HepG2 (cell line): Measurements from ENCODE around the gene NSF. TPM values are rescaled to one million over a fixed set of nuclear protein-coding genes. Genes with fewer than 3 reads are reported as not detected.

Experiments used
- ATAC-seq: fragments of 200-7000 bp; cut with Tn5 transposase; 3 replicates; pipeline ENCODE4 v1.9.1; 2020; ENCODE audit warnings: mild to moderate bottlenecking, moderate library complexity
- BruUV-seq: library from RNA; stranded (reverse); fragments of 400-500 nt; replicated peaks from 2 replicates; lab custom pipeline; 2021; lab: Mats Ljungman, UMichigan
- CTCF ChIA-PET: fragments of 300-600 bp; formaldehyde crosslinking; extraction: SDS; loops from one replicate; lab custom pipeline; 2021; ENCODE audit warnings: low total read pairs, inconsistent platforms, low intra/inter-chr PET ratio; lab: Yijun Ruan, JAX
- POLR2A ChIA-PET: fragments of 350-600 bp; sonication (Branson Sonifier 250); formaldehyde crosslinking; loops from one replicate; lab custom pipeline; 2020; ENCODE audit warnings: antibody characterized with exemption, inconsistent platforms; lab: Yijun Ruan, JAX
- DNase-seq: peaks from one replicate; pipeline ENCODE4 v3.0.0-alpha.2; 2015; ENCODE audit warnings: low spot score
- FAIRE-seq: peaks from 3 replicates; lab custom pipeline; 2011; peaks lifted over from hg19 to GRCh38; lab: Jason Lieb, UNC
- H2AFZ ChIP-seq: one replicate; pipeline ENCODE4 v1.6.1; 2011; ENCODE audit warnings: low read length, inconsistent platforms
- H3K27ac ChIP-seq: fragments of 300-600 bp; 3 replicates; pipeline ENCODE4 v1.8.0; 2011; ENCODE audit warnings: mixed run types, mild to moderate bottlenecking, mixed read lengths, low read length, inconsistent platforms; ENCODE audit not compliant: insufficient read depth; ENCODE audit errors: extremely low read length
- H3K27me3 ChIP-seq, 2 experiments: fragments of 200-600 bp in 1 of 2; 2 replicates in 1 of 2; 3 replicates in 1 of 2; pipeline versions ENCODE4 v1.6.0 to v1.8.0; 2011; ENCODE audit warnings: low read length in 2 of 2, mild to moderate bottlenecking in 2 of 2, moderate library complexity in 2 of 2, inconsistent platforms in 1 of 2; ENCODE audit not compliant: insufficient read depth in 2 of 2, control insufficient read depth in 1 of 2
- H3K36me3 ChIP-seq, 2 experiments: fragments of 200-600 bp in 1 of 2; replicated peaks in 1 of 2; 2 replicates in 1 of 2; 3 replicates in 1 of 2; pipeline versions ENCODE4 v1.5.1 to v1.8.0; 2011; ENCODE audit warnings: low read length in 2 of 2, inconsistent platforms in 1 of 2; ENCODE audit not compliant: insufficient read depth in 2 of 2, control insufficient read depth in 1 of 2
- H3K4me1 ChIP-seq: 2 replicates; pipeline ENCODE4 v1.5.1; 2012; ENCODE audit warnings: low read length, inconsistent platforms; ENCODE audit not compliant: insufficient read depth
- H3K4me2 ChIP-seq: 2 replicates; pipeline ENCODE4 v1.6.0; 2011; ENCODE audit warnings: low read depth, low read length, inconsistent platforms
- H3K4me3 ChIP-seq, 3 experiments: fragments of 200-600 bp in 1 of 3; sonication (generic), shearing (Covaris generic) in 1 of 3; replicated peaks in 1 of 3; 2 replicates each; pipeline ENCODE4 v1.5.1; 2011 to 2016; ENCODE audit warnings: low read length in 3 of 3, inconsistent platforms in 2 of 3, low read depth in 2 of 3, mild to moderate bottlenecking in 2 of 3, control low read depth in 1 of 3, mixed read lengths in 1 of 3; ENCODE audit not compliant: insufficient read depth in 1 of 3
- H3K79me2 ChIP-seq: one replicate; pipeline ENCODE4 v1.6.1; 2011; ENCODE audit warnings: low read length, inconsistent platforms; ENCODE audit not compliant: insufficient read depth
- H3K9ac ChIP-seq: 2 replicates; pipeline ENCODE4 v1.6.0; 2011; ENCODE audit warnings: mild to moderate bottlenecking, low read depth, low read length, inconsistent platforms; ENCODE audit not compliant: insufficient read depth
- H3K9me3 ChIP-seq: 2 replicates; pipeline ENCODE4 v1.5.1; 2012; ENCODE audit warnings: mild to moderate bottlenecking, low read length
- H4K20me1 ChIP-seq: 2 replicates; pipeline ENCODE4 v1.6.0; 2011; ENCODE audit warnings: inconsistent platforms, mild to moderate bottlenecking, low read length, moderate library complexity; ENCODE audit not compliant: insufficient read depth
- AGO1 ChIP-seq: fragments of 200-400 bp; formaldehyde crosslinking; IDR thresholded peaks from 2 replicates; pipeline ENCODE4 v1.6.1; 2017; ENCODE audit warnings: mild to moderate bottlenecking, low read depth, low read length, moderate library complexity; ENCODE audit not compliant: poor library complexity, severe bottlenecking
- GATA4 ChIP-seq: sonication (generic); IDR thresholded peaks from 2 replicates; pipeline ENCODE4 v1.6.1; 2016; ENCODE audit warnings: antibody characterized with exemption, low read depth, borderline replicate concordance
- LRRFIP1 ChIP-seq: sonication (generic); formaldehyde crosslinking; conservative IDR thresholded peaks from 2 replicates; pipeline ENCODE4 v1.4.0; 2020; ENCODE audit warnings: missing genetic modification reagents
- MAX ChIP-seq: IDR thresholded peaks from 2 replicates; pipeline ENCODE4 v1.6.1; 2012; ENCODE audit warnings: inconsistent platforms
- MYC ChIP-seq: sonication (generic); formaldehyde crosslinking; IDR thresholded peaks from 2 replicates; pipeline ENCODE4 v1.9.0; 2021; ENCODE audit warnings: missing genetic modification reagents, borderline replicate concordance
- NFATC3 ChIP-seq: sonication (generic); formaldehyde crosslinking; IDR thresholded peaks from 2 replicates; pipeline ENCODE4 v1.5.1; 2020; ENCODE audit warnings: mild to moderate bottlenecking, missing genetic modification reagents
- YEATS2 ChIP-seq: sonication (generic); formaldehyde crosslinking; IDR thresholded peaks from 2 replicates; pipeline ENCODE4 v1.4.0; 2020; ENCODE audit warnings: missing genetic modification reagents, borderline replicate concordance
- ZBTB3 ChIP-seq: sonication (generic); formaldehyde crosslinking; IDR thresholded peaks from 2 replicates; pipeline ENCODE4 v1.4.0; 2020; ENCODE audit warnings: low read depth, mild to moderate bottlenecking, moderate library complexity, missing genetic modification reagents, borderline replicate concordance
- ZNF280D ChIP-seq: sonication (generic); formaldehyde crosslinking; IDR thresholded peaks from 2 replicates; pipeline ENCODE4 v1.5.1; 2020; ENCODE audit warnings: mild to moderate bottlenecking, missing genetic modification reagents
- ZNF556 ChIP-seq: sonication (generic); formaldehyde crosslinking; IDR thresholded peaks from 2 replicates; pipeline ENCODE4 v1.4.0; 2020; ENCODE audit warnings: mild to moderate bottlenecking, missing genetic modification reagents, borderline replicate concordance
- ZNF563 ChIP-seq: sonication (generic); formaldehyde crosslinking; IDR thresholded peaks from 2 replicates; pipeline ENCODE4 v1.8.0; 2022; ENCODE audit warnings: mild to moderate bottlenecking, moderate library complexity, missing genetic modification reagents
- WGBS: methylation state at CpG from one replicate; pipeline ENCODE4 v1.1.6; 2017; ENCODE audit warnings: low lambda C conversion rate; 5-methylcytosine and 5-hydroxymethylcytosine counted together
- in situ Hi-C: cut with HindIII; loops from 2 replicates; pipeline ENCODE4 v1.10.0; 2017; ENCODE audit warnings: low pct_unique_long_range_greater_than_20kb; ENCODE audit not compliant: extremely low pct_ligation_motif_present
- intact Hi-C: fragments of 100-400 bp; cut with micrococcal nuclease; formaldehyde crosslinking; loops from one replicate; pipeline ENCODE4 v1.10.0; 2022; ENCODE audit not compliant: unreplicated experiment
- polyA plus RNA-seq, 8 experiments: library from polyadenylated mRNA; depleted of rRNA in 3 of 8; stranded (reverse) in 7 of 8; unstranded in 1 of 8; fragments of >200 nt; fragmentation: Illumina TruSeq in 4 of 8; extraction: Trizol in 4 of 8; gene quantifications; 2 replicates each; pipeline versions ENCODE4 v1.2.1 to v1.2.3, GENCODE V29; 2011 to 2016; ENCODE audit warnings: low read depth in 4 of 8, missing spikeins in 1 of 8, mixed read lengths in 1 of 8; ENCODE audit not compliant: insufficient read depth in 1 of 8
- total RNA-seq, 5 experiments: library from RNA; depleted of rRNA; stranded (reverse); fragments of >200 nt; fragmentation: Illumina TruSeq; extraction: Trizol; gene quantifications; 2 replicates each; pipeline ENCODE4 v1.2.3, GENCODE V29; 2016; ENCODE audit warnings: low read depth in 1 of 5
- TF ChIP-seq, protein P1 (sequence below): sonication (generic); formaldehyde crosslinking; IDR thresholded peaks from 2 replicates; pipeline ENCODE4 v1.4.0; 2020; ENCODE audit warnings: missing genetic modification reagents
- TF ChIP-seq, protein P2 (sequence below), 2 experiments: fragments of 450-650 bp in 1 of 2; sonication (generic) in 1 of 2; formaldehyde crosslinking; IDR thresholded peaks; 2 replicates each; pipeline versions ENCODE4 v1.5.0 to v1.8.0; 2020 to 2022; ENCODE audit warnings: mild to moderate bottlenecking in 1 of 2, missing genetic modification reagents in 1 of 2

The NSF gene
- total and polyA plus RNA-seq, 2 of the 13 experiments (the other 11 are each of a cell fraction or from before 2014, with no cell fraction given): 21.9 to 37.8 TPM

GRCh38 chr17:46736100-46736499, 145.6 kb downstream of the NSF start (continued):
- TF ChIP-seq, protein P1, sequence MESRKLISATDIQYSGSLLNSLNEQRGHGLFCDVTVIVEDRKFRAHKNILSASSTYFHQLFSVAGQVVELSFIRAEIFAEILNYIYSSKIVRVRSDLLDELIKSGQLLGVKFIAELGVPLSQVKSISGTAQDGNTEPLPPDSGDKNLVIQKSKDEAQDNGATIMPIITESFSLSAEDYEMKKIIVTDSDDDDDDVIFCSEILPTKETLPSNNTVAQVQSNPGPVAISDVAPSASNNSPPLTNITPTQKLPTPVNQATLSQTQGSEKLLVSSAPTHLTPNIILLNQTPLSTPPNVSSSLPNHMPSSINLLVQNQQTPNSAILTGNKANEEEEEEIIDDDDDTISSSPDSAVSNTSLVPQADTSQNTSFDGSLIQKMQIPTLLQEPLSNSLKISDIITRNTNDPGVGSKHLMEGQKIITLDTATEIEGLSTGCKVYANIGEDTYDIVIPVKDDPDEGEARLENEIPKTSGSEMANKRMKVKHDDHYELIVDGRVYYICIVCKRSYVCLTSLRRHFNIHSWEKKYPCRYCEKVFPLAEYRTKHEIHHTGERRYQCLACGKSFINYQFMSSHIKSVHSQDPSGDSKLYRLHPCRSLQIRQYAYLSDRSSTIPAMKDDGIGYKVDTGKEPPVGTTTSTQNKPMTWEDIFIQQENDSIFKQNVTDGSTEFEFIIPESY (CRISPR knock-in tag): no peak
- TF ChIP-seq AGO1 (no peak), ZNF563 (CRISPR knock-in tag) (no peak)
- TF ChIP-seq, protein P2, sequence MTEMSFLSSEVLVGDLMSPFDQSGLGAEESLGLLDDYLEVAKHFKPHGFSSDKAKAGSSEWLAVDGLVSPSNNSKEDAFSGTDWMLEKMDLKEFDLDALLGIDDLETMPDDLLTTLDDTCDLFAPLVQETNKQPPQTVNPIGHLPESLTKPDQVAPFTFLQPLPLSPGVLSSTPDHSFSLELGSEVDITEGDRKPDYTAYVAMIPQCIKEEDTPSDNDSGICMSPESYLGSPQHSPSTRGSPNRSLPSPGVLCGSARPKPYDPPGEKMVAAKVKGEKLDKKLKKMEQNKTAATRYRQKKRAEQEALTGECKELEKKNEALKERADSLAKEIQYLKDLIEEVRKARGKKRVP (CRISPR knock-in tag; IDR thresholded peaks at IDR 0.05): no peak

DNA sequence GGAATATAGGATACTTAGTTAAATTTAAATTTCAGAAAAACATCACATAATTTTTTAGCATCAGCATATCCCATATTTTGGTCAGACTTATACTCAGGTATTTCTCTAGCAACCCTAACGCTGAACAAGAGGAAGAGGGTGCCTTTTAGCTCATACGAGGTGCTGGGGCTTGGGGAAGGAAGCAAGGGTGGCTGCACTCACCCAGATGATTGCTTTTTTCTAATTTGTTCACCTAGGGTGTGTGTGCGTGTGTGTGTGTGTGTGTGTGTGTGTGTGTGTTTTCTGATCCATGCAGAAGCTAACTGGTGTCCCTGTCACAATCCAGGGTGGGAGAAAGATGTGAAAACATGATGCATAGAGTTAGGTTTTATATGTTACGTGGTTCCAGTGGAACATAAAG, 146.9 kb downstream of the NSF start:
- 92% methylated on average over 4 of the region's 4 CpGs for WGBS
- Histone ChIP-seq H3K4me2 (no peak overlapping the region), H3K9ac (no peak overlapping the region), H3K27me3 (no peaks in the 10 kb centered on the region), H3K4me1 (no peaks in the 10 kb centered on the region), H3K9me3 (no peaks in the 10 kb centered on the region), H4K20me1 (no peaks in the 10 kb centered on the region), H2AFZ (no peak overlapping the region), H3K27ac (no peak overlapping the region), H3K4me3 (no peak overlapping the region), H3K79me2 (no peaks in the 10 kb centered on the region), H3K36me3 (peaks cover 1 to 5% of the 10 kb centered on the region in 2 experiments; a peak in 1 of 5 replicates)
- in situ Hi-C loops: loop anchor here (10.0 kb wide), 1 partner anchor 47 kb away; no protein-coding TSS in a partner anchor
- intact Hi-C loops: no loop called here
- ChIA-PET CTCF (no interaction called here), POLR2A (no interaction called here)
- BruUV-seq: no TSS peak
- ATAC-seq (no peak), FAIRE-seq (no peak), DNase-seq (no peak)
- TF ChIP-seq LRRFIP1 (CRISPR knock-in tag) (no peak), GATA4 (no peak), YEATS2 (CRISPR knock-in tag) (no peak), MAX (no peak), ZNF280D (CRISPR knock-in tag) (no peak), ZNF556 (CRISPR knock-in tag) (no peak), MYC (CRISPR knock-in tag) (no peak), ZBTB3 (CRISPR knock-in tag) (no peak), NFATC3 (no peak)
